ENCODE results near the gene HTR4. TPM values are rescaled to one million over a fixed set of nuclear protein-coding genes. Genes with fewer than 3 reads are reported as not detected.

The HTR4 gene
- total and polyA plus RNA-seq, 12 donors, result 0.16 to 1.1 (median 0.40) TPM; not detected in 2

DNA sequence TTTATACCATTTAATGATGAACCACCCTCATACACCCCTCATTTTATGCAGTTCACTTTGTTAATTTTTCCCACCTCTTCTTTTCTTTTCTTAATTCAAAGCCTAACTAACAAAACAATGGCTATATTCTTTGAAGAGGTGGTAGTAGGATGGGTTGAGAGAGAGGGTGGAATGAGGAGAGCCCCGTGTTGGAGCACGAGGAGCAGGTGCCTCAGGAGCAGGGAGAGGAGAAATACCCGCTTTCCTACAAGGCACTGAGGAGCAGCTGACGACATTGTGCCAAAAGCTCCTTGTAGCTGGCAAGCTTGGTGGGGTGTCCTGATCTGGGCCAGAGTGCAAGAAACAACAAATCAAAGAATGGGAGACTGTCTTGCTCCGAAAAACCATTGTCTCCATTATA, 129.6 kb downstream of the HTR4 start:
- WGBS, 2 donors, result 82 to 91% methylated on average over 5 of the region's 5 CpGs
- Histone ChIP-seq H3K4me3 (no peak overlapping the region), H3K27ac (no peak overlapping the region), H3K4me1 (no peaks in the 10 kb centered on the region), H3K27me3 (no peaks in the 10 kb centered on the region), H3K36me3 (no peaks in the 10 kb centered on the region), H3K9me3 (peaks cover 0 to 12% (median 5%) of the 10 kb centered on the region in 11 donors)
- ATAC-seq (no peak), DNase-seq (no peak)
- TF ChIP-seq, protein P1, sequence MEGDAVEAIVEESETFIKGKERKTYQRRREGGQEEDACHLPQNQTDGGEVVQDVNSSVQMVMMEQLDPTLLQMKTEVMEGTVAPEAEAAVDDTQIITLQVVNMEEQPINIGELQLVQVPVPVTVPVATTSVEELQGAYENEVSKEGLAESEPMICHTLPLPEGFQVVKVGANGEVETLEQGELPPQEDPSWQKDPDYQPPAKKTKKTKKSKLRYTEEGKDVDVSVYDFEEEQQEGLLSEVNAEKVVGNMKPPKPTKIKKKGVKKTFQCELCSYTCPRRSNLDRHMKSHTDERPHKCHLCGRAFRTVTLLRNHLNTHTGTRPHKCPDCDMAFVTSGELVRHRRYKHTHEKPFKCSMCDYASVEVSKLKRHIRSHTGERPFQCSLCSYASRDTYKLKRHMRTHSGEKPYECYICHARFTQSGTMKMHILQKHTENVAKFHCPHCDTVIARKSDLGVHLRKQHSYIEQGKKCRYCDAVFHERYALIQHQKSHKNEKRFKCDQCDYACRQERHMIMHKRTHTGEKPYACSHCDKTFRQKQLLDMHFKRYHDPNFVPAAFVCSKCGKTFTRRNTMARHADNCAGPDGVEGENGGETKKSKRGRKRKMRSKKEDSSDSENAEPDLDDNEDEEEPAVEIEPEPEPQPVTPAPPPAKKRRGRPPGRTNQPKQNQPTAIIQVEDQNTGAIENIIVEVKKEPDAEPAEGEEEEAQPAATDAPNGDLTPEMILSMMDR (IDR thresholded peaks at IDR 0.05), result no peak
- intact Hi-C loops (cut with DNase I), result no loop called here

DNA sequence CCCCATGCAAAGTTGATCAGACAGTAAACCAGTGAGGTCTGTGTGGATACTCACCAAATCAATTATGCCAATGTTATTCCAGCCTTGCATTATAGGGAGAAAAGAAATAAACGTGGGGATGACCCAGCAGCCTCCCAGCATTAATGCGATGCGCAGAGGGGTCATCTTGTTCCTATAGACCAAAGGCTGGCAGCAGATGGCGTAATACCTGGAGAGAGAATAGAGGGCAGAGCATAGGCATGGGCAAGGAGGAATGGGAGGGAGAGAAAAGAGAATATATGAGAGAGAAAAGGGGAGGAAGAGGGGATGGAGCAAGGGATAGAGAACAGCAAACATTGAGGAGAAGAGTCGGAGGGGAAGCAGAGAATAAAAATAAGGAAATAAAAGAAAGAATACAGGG, 131.2 kb downstream of the HTR4 start:
- 70 to 80% methylated on average over 5 of the region's 5 CpGs for WGBS, 2 donors
- no peaks in the 10 kb centered on the region for H3K9me3 ChIP-seq
- intact Hi-C loops (cut with DNase I), result no loop called here
- no peak overlapping the region for H3K4me3 ChIP-seq
- H3K36me3 ChIP-seq, result no peaks in the 10 kb centered on the region
- no peak overlapping the region for H3K27ac ChIP-seq
- no peak for ATAC-seq
- DNase-seq, result no peak
- H3K4me1 ChIP-seq, result no peaks in the 10 kb centered on the region
- TF ChIP-seq, protein P1 (IDR thresholded peaks at IDR 0.05), result no peak
- no peaks in the 10 kb centered on the region for H3K27me3 ChIP-seq

DNA sequence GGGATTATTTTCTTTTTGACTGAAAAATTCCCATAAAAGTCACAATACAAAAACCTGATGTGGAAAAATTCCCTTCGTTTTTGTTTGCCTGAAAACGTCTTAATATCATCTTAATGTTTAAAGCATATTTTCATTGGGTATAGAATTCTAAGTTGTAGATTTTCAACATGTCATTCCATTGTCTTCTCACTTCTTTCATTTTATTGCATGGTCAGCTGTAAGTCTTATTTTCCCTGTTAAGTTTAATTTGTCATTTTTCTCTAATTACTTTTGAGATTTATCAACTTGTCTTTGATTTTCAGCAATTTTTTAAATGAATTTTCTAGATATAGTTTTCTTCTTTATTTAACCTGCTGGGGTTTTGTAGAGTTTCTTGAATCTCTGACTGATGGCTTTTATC, 138.9 kb downstream of the HTR4 start:
- no peaks in the 10 kb centered on the region for H3K27me3 ChIP-seq
- no peak overlapping the region for H3K4me3 ChIP-seq
- H3K9me3 ChIP-seq, result peaks cover 0 to 9% (median 0%) of the 10 kb centered on the region in 11 donors
- intact Hi-C loops (cut with DNase I), result no loop called here
- H3K27ac ChIP-seq, result no peak overlapping the region
- peaks cover 0 to 6% (median 0%) of the 10 kb centered on the region in 9 donors for H3K4me1 ChIP-seq
- DNase-seq, result no peak
- WGBS, 2 donors, result 61 to 79% methylated on average over 2 of the region's 2 CpGs
- no peak for ATAC-seq
- H3K36me3 ChIP-seq, result no peaks in the 10 kb centered on the region
- TF ChIP-seq, protein P1 (IDR thresholded peaks at IDR 0.05), result no peak

DNA sequence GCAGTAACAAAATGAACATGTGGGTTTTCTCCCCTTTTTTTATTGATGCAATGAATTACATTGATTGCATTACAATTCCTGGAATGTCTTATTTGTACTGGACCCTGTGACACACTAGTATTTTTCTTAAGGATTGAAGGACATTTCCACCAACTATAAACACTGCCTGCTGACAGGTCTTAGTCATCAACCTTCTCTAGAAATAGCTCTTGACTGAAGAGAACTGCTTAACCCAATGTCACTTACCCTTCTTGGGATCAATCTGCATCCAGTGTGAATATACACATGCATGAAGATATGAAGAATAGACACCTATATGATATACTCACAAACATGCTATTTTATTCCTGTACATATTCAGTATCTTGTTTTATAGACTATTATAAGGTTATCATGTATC, 140.0 kb downstream of the HTR4 start:
- Histone ChIP-seq H3K4me1 (peaks cover 0 to 6% (median 0%) of the 10 kb centered on the region in 9 donors), H3K27me3 (no peaks in the 10 kb centered on the region), H3K27ac (no peak overlapping the region), H3K4me3 (no peak overlapping the region), H3K9me3 (peaks cover 0 to 13% (median 0%) of the 10 kb centered on the region in 11 donors), H3K36me3 (no peaks in the 10 kb centered on the region)
- TF ChIP-seq, protein P1 (IDR thresholded peaks at IDR 0.05), result no peak
- DNase-seq (no peak), ATAC-seq (peak in 1 of 8 donors; percentile 35)
- intact Hi-C loops (cut with DNase I), result no loop called here
